ENCODE measurements around the gene ESR2. TPM values are rescaled to one million over a fixed set of nuclear protein-coding genes. Genes with fewer than 3 reads are reported as not detected.

ESR2 gene
- polyA plus RNA-seq, 3 donors: 0.04 TPM; not detected in 2

GRCh38 chr14:64174922-64175782 lies 119.0 kb downstream of the ESR2 start:
- no peaks in the 10 kb centered on the region for H3K36me3 Mint-ChIP-seq

DNA sequence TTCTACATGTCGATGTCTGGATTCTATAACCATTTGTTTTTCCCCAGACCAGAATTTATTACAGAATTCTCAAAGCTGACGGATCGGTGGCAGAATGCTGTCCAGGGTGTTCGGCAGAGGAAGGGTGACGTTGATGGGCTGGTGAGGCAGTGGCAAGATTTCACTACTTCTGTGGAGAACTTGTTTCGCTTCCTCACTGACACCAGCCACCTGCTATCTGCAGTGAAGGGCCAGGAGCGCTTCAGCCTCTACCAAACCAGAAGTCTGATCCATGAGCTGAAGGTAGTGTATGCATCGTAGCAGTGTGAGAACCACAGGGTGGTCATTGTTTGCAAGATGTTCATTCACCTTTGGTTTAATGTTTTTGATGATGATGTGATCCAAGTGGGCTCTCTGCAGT lies 124.0 kb downstream of the ESR2 start:
- Histone ChIP-seq H3K4me1 (ENCODE audit: control insufficient read depth in 1 of 2, insufficient read depth in 2 of 2, low read length in 2 of 2) (no peaks in the 10 kb centered on the region), H3K9ac (ENCODE audit: insufficient read depth, low read length, poor library complexity, severe bottlenecking) (no peak overlapping the region), H4K20me1 (ENCODE audit: insufficient read depth, low read length) (no peaks in the 10 kb centered on the region), H3K79me2 (ENCODE audit: insufficient read depth, low read length) (no peaks in the 10 kb centered on the region), H3K27ac (ENCODE audit: low read depth in 1 of 2, low read length in 2 of 2) (no peak overlapping the region), H3K9me3 (replicated peaks in 1 of 2; ENCODE audit: control insufficient read depth in 1 of 2, insufficient read depth in 1 of 2, low read length in 2 of 2) (no peaks in the 10 kb centered on the region), H3K4me2 (replicated peaks; ENCODE audit: extremely low read depth, low read length, poor library complexity, severe bottlenecking) (no peak overlapping the region), H2AFZ (ENCODE audit: insufficient read depth, low read depth, low read length, poor library complexity, severe bottlenecking) (no peak overlapping the region), H3K27me3 (ENCODE audit: control insufficient read depth in 2 of 2, insufficient read depth in 2 of 2, low read length in 2 of 2) (no peaks in the 10 kb centered on the region), H3K36me3 (replicated peaks in 1 of 2; ENCODE audit: control insufficient read depth in 1 of 2, insufficient read depth in 2 of 2, low read length in 2 of 2) (no peaks in the 10 kb centered on the region), H3K4me3 (replicated peaks in 1 of 3; ENCODE audit: low read depth in 2 of 3, low read length in 3 of 3) (no peak overlapping the region)
- no peaks in the 10 kb centered on the region for H3K36me3 Mint-ChIP-seq
- no peak overlapping the region for H3K27ac Mint-ChIP-seq
- H3K9me3 Mint-ChIP-seq: no peaks in the 10 kb centered on the region
- DNase-seq: no peak
- intact Hi-C loops (cut with micrococcal nuclease): no loop called here
- TF ChIP-seq, protein P1, sequence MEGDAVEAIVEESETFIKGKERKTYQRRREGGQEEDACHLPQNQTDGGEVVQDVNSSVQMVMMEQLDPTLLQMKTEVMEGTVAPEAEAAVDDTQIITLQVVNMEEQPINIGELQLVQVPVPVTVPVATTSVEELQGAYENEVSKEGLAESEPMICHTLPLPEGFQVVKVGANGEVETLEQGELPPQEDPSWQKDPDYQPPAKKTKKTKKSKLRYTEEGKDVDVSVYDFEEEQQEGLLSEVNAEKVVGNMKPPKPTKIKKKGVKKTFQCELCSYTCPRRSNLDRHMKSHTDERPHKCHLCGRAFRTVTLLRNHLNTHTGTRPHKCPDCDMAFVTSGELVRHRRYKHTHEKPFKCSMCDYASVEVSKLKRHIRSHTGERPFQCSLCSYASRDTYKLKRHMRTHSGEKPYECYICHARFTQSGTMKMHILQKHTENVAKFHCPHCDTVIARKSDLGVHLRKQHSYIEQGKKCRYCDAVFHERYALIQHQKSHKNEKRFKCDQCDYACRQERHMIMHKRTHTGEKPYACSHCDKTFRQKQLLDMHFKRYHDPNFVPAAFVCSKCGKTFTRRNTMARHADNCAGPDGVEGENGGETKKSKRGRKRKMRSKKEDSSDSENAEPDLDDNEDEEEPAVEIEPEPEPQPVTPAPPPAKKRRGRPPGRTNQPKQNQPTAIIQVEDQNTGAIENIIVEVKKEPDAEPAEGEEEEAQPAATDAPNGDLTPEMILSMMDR (IDR thresholded peaks at IDR 0.05): no peak
- no peak overlapping the region for H3K4me3 Mint-ChIP-seq
- no peaks in the 10 kb centered on the region for H3K4me1 Mint-ChIP-seq
- H3K27me3 Mint-ChIP-seq (ENCODE audit: low read depth in 3 of 3): peaks cover 0 to 6% (median 2%) of the 10 kb centered on the region in 3 donors
- WGBS (ENCODE audit: insufficient coverage): 79% methylated on average over 5 of the region's 8 CpGs

More at GRCh38 chr14:64174922-64175782, 119.0 kb downstream of the ESR2 start:
- Histone ChIP-seq H3K4me2 (replicated peaks; ENCODE audit: extremely low read depth, low read length, poor library complexity, severe bottlenecking) (no peak overlapping the region), H3K27ac (ENCODE audit: low read depth in 1 of 2, low read length in 2 of 2) (no peak overlapping the region), H3K4me1 (ENCODE audit: control insufficient read depth in 1 of 2, insufficient read depth in 2 of 2, low read length in 2 of 2) (no peaks in the 10 kb centered on the region), H3K79me2 (ENCODE audit: insufficient read depth, low read length) (no peaks in the 10 kb centered on the region), H3K4me3 (replicated peaks in 1 of 3; ENCODE audit: low read depth in 2 of 3, low read length in 3 of 3) (no peak overlapping the region), H3K36me3 (replicated peaks in 1 of 2; ENCODE audit: control insufficient read depth in 1 of 2, insufficient read depth in 2 of 2, low read length in 2 of 2) (no peaks in the 10 kb centered on the region), H3K27me3 (ENCODE audit: control insufficient read depth in 2 of 2, insufficient read depth in 2 of 2, low read length in 2 of 2) (no peaks in the 10 kb centered on the region), H4K20me1 (ENCODE audit: insufficient read depth, low read length) (no peaks in the 10 kb centered on the region), H2AFZ (ENCODE audit: insufficient read depth, low read depth, low read length, poor library complexity, severe bottlenecking) (no peak overlapping the region), H3K9me3 (replicated peaks in 1 of 2; ENCODE audit: control insufficient read depth in 1 of 2, insufficient read depth in 1 of 2, low read length in 2 of 2) (no peaks in the 10 kb centered on the region), H3K9ac (ENCODE audit: insufficient read depth, low read length, poor library complexity, severe bottlenecking) (no peak overlapping the region)
- TF ChIP-seq, protein P1 (IDR thresholded peaks at IDR 0.05): no peak
- H3K4me1 Mint-ChIP-seq: no peaks in the 10 kb centered on the region
- H3K27ac Mint-ChIP-seq: no peak overlapping the region
- WGBS (ENCODE audit: insufficient coverage): no CpG with 5 or more reads among the region's 2 CpGs
- intact Hi-C loops (cut with micrococcal nuclease): no loop called here
- no peak for DNase-seq
- H3K9me3 Mint-ChIP-seq: no peaks in the 10 kb centered on the region
- H3K27me3 Mint-ChIP-seq (ENCODE audit: low read depth in 3 of 3): peaks cover 0 to 6% (median 2%) of the 10 kb centered on the region in 3 donors
- no peak overlapping the region for H3K4me3 Mint-ChIP-seq

Measured in CD14-positive monocyte (primary cell).